Urothelium cell line (cell line): Measurements from ENCODE around the gene ZNF143.
"Not testable (repeated sequence)": the region's sequence is repeated elsewhere in the genome, so short reads cannot be mapped to it uniquely, and the experiment has no call there.

Experiments
- DNase-seq: peaks from one replicate; pipeline ENCODE4 v3.0.0; 2011; ENCODE audit warnings: low spot score, mixed read lengths
- FAIRE-seq: peaks from 2 replicates; lab custom pipeline; 2011; peaks lifted over from hg19 to GRCh38; lab: Jason Lieb, UNC

ZNF143 gene

DNA sequence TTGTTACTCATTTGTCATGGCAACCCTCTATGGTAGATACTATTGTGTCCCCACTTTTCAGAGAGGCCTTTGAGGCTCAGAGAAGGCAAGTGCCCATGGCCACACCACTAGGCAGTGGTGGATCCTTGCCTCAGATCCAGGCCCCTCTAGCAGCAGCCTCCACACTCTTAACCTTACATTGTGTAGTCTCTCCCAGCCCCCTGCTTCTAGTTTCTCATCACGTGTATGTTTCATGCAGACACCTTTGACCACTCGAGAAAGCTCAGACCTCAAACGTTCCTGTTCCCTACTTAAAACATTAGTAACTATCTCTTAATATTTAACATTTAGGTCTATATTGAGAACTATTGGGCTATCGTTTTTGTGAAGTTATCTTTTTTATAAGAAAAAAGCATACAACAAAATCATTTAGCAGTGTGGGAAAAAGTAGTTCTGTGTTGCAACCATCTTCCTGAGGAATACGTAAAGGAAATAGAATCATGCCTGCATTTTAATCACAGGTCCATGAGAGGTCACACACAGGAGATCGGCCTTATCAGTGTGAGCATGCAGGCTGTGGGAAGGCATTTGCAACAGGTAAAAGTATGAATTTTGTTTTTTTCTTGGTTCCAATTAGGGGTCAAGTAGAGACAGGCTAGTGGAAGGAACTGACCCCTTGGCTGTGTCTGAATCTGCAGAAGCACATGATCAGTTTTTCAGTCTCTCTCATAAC, 35.1 kb downstream of the ZNF143 start:
- DNase-seq (no peak), FAIRE-seq (no peak)

DNA sequence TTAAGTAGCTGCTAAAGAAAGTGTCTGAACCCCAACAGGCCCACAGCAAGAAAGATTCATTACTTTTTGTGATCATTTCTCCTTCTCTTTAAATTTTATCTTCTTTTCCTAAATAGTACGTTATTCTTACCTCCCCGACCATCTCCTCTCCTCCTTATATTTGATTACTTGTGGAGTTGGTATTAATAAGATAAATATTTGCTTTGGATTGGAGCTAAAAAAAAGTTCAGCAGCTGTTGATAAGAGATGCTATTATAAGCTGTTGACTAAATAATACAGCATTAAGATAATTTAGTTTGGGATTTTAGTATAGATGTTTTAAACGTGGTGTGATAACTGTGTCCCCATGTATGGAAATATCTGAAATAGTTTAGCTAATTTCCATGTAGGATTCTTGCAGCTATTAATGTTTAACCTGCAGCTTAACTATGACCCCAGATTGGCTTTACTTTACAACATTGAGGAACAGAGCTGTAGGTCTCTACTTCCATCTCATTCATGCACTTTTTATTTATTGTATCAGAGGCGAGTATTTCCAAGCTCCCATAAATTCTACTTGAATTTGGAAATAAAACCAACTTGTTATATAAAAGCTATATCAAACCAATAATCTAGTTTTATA, 37.8 kb downstream of the ZNF143 start:
- FAIRE-seq: no peak
- DNase-seq: no peak

DNA sequence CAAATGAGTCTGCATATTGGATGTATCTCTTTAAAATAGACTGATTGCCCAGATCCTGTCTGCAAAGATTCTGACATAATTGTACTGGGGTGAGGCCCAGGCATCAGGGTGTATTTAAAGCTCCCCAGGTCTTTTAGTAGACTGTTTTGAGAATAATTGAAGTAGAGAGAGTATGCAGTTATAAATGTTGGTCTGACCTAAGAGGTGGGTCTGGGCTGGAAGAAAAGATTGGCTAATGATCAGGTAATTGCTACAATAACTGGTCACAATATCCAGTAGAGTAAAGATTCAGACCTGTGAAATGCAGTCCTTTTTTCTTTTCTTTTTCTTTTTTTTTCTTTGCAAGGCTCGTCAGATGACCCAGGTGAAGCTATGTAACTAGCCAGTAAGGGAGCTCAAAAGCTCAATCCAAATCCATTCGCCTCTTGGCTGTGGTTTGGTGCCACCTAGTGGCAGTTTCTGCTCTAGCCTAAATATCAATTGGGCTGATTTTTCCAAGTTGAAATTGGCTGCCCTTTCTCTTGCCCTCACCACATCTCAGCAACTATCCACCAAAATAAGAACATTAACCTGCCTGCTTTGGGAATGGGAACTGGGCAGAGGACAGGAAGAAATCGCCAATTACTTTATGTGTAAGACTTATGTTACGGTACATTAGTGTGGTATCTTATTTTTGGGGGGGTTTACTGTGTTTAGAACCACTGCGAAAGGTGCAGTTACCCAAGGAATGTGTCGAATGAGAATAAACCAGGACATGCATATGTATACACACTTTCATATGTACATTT, 45.9 kb downstream of the ZNF143 start:
- DNase-seq: peak; percentile 71
- FAIRE-seq: no peak

DNA sequence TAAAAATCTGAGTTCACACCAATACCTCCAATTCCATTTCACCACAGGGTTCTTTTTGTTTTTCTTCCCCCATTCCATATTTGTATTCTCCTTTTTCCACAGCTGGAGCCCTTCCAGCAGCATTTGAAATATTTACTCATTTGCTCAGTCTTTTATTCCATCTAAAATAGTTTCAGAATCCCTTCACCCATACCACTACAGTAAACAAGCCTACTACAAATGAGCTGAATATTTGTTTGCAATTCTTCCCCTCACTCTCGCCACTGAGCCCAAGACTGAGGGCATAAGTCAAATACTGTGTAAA, 46.4 kb downstream of the ZNF143 start:
- no peak for DNase-seq
- FAIRE-seq: no peak

DNA sequence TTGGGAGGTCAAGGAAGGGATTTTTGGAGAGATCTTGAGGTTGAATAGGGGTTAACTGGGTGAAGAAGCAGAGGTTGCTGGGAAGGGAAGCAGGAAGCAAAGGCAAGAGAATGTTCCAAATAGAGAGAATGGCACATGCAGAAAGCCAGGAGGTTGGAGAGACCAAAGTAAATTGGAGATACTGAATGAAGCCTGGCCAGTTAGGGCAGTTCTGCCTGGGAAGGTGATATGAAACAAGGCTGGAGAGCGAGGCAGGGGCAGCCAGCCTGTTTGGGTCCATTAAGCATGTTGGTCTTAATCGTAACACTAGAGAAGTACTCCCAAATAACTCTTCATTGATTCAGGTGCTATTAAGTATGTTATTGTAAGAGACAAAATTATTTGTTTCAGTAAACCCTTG, 48.2 kb downstream of the ZNF143 start:
- DNase-seq (no peak), FAIRE-seq (no peak)

DNA sequence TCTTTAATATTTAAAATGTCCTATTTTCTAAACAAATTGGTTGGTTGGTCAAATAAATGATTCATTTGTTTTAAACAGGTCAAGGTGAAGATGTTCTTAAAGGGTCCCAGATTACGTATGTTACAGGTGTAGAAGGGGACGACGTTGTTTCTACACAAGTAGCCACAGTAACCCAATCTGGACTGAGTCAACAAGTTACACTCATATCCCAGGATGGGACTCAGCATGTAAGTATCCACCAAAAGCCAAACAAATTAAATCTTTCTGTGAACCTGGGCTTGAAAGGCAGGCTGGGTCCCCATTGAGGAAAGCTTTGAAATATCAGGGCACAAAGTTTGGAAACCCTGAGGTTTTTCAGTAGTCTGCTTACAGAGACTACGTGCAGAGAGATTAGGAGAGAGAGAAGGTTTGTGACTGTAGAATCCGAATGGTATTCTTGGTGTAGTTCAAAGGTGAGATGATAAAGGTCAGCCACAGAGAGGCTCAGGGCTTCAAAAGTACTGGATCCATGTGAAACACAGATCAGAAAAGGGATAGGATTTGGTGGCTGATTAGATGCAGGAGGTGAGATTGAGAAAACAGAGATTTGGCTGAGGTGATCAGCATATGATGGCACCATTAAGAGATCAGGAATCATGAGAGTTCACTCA, 51.7 kb downstream of the ZNF143 start:
- no peak for FAIRE-seq
- no peak for DNase-seq

DNA sequence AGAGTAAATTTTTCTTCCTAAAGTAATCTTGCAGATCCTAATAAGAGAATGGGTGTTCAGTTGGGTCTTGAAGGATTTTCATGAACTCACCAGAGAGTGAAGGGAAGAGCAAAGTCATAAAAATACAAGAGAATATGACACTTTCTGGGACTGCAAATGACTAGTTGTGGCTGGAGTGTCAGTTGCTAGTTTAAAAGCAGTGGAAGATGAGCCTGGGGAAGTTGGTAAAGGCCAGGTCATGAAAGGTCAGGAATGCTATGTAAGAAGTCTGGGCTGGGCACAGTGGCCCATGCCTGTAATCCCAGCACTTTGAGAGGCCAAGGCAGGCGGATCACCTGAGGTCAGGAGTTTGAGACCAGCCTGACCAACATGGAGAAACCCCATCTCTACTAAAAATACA, 53.8 kb downstream of the ZNF143 start:
- not testable (repeated sequence) for FAIRE-seq, DNase-seq

DNA sequence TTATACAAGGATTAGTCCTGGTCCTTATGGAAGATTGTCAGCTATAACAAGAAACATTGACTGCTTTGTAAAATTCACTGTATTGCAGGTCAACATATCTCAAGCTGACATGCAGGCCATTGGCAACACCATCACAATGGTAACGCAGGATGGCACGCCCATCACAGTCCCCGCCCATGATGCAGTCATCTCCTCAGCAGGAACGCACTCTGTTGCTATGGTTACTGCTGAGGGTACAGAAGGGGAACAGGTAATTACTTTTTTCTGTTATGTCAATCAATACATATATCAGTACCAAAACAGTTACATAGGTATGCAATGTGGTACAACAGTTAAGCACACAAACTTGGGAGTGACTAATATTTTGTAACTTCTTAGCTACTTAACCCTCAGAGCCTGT, 55.3 kb downstream of the ZNF143 start:
- no peak for DNase-seq
- FAIRE-seq: no peak

DNA sequence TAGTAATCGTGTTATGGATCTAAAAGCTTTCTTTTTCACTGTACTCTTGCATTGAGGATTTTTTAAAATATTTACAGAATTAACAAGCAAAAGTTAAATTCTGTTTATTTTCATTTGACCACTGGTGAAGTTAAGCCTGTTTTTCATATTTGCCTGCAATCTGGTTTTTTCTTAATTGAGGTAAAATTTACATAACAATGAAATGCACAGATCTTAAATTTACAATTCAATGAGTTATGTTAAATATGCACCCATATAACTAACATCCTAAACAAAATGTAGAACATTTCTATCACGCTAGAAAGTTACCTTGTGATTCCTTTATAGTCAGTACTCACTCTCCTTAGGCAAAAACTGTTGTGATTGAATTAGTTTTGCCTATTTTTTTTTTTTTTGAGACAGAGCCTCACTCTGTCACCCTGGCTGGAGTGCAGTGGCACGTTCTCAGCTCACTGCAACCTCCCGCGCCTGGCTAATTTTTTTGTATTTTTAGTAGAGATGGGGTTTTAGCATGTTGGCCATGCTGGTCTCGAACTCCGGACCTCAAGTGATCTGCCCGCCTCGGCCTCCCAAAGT, 58.1 kb downstream of the ZNF143 start:
- no peak for DNase-seq
- no peak for FAIRE-seq

DNA sequence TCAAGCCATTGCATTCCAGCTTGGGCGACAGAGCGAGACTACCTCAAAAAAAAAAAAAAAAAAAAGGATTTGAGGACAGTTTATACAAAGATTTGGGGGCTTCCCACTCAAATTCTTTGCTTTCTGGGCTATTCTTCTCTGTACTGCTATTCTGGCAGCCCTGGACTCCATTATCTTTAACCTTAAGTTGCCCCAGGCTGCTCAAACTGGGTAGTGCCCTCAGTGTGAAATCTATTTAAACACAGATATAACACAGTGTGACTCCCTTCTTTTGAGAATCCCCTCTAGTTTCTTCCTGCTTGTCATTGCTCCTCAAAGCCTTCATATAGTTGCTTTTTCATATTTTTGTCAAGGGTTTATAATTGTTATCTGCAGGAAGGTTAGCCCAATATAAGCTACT, 63.2 kb downstream of the ZNF143 start:
- DNase-seq (no peak), FAIRE-seq (no peak)

DNA sequence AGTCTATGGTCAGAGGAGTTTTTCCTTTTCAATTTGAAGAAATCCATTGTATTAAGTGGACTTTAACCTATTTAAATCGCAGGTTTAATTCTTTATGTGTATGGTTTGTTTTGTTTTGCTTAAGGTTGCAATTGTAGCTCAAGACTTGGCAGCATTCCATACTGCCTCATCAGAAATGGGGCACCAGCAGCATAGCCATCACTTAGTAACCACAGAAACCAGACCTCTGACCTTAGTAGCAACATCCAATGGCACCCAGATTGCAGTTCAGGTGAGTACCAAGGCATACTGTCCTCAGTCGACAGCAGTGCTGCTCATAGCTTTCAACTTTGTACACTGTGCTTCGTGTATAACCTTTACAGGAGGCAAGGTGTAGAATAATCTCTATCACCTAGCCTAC, 64.3 kb downstream of the ZNF143 start:
- FAIRE-seq: no peak
- DNase-seq: no peak

DNA sequence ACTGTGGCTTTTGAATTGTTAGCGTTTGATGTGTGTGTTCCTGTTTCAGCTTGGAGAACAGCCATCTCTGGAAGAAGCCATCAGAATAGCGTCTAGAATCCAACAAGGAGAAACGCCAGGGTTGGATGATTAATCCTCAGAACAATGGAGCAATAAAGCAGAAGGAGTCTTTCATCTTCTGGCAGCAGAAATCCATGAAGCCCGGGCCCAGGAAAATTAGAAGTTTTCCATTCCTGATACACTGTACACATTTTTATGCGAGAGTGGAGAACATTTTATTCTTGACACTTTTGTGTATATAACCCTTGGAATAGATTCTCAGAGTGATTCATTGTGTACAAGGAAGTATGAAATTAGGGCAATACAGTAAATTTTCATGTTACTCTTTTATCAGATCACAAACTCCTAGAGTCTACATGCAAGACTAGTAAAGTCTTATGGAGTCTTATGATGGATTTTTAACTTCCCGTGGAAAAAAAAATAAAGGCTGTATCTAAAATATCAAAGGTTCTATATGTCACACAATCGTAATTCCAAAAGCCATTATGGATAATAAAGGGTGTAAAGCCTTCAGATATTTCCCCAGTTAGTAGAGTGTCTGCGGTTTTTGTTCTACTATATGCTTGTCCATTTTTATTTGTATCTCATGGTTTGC, 66.8 kb downstream of the ZNF143 start:
- DNase-seq: no peak
- FAIRE-seq: no peak

DNA sequence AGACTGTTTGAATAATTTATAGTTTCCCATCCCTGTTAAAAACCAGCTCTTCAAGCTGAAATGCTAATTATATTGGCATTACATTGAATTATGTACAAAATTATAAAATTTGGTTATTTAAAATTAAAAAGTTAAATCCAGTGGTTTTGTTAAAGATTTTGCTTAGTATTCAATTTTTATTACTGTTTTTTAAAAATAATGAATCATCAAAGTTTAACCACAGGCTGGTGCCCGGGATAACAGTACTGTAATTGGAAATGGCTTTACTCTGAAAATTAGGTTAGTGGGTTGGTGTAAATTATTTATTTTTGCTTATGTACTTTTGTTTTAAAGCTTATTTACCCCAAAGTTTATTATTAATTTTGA, 67.3 kb downstream of the ZNF143 start:
- DNase-seq (no peak), FAIRE-seq (no peak)

DNA sequence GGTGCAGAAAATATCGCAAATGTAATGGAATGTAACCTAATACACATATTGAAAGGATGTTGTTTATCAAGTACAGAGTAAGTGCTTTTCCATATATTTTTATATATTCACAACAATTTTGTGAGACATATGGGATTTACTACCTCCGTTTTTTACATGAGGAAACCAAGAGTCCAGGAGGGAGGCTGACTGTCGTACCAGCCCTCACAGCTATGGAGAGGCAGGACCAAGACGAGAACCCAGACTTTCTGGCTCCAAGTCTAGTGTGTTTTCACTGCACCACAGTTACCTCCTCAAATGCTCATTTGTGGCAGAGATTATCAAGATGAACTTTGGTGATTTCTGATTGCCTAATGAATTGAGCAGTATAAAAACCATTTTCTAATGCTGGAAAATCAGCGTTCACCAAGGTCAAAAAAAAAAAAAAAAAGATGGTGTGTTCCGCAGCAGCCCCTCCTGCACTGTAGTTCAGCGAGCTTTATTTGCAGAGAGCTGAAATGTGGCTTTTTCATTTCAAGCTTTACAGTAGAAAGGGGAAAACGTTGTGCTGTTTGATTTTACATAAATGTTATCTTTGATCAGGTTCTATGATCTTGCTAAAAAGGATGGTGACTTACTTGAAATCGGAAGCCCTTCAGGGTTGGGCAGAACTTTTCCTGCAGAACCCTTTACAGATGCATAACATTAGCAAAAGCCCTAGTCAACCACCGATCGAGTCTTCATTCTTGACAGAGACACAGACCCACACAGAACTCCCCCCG, 67.9 kb downstream of the ZNF143 start:
- no peak for DNase-seq
- no peak for FAIRE-seq

DNA sequence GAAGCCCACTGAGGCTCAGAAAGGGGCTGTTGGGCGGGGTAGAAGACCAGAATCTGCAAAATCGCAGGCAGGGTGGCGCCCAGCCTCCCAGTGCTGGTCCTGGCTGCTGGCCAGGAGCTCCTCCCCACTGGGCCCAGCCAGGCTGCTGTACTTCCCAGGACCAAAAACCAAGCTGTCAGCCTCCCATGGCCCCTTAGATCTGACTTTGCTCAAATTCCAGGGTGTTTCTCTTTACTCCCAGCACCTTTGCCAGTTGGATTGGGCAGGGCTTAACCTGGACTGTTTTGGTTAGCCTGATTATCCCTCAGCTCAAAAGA, 68.5 kb downstream of the ZNF143 start:
- DNase-seq: no peak
- no peak for FAIRE-seq

DNA sequence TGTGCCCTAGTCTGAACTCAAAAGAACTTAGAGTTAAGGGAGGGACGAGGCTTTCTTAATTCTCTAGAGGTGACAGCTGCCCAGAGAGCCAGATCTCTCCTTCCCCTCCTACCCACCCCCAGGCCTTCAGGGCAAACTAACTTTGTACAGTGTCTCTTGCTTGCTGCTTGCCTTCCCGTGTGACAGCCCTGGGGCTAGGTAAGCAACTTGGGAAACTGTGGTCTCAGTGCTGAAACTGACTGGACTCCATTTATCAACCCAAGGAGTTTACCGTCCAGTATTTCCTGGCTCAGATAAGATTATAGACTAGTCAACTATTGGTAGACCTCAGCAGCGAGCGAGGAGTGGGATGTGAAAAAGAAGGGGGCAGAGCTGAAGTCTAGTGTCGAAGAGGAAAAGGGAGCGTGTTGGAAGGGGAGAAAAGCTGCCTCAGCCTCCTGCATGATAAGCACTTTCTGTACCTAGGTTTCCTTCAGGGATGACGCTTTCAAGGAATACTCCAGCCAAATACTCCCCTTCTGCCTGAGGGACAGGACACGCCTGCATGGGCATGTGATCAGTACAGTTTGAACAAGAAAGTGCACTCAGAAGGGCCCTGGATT, 69.3 kb downstream of the ZNF143 start:
- FAIRE-seq (no peak), DNase-seq (no peak)

DNA sequence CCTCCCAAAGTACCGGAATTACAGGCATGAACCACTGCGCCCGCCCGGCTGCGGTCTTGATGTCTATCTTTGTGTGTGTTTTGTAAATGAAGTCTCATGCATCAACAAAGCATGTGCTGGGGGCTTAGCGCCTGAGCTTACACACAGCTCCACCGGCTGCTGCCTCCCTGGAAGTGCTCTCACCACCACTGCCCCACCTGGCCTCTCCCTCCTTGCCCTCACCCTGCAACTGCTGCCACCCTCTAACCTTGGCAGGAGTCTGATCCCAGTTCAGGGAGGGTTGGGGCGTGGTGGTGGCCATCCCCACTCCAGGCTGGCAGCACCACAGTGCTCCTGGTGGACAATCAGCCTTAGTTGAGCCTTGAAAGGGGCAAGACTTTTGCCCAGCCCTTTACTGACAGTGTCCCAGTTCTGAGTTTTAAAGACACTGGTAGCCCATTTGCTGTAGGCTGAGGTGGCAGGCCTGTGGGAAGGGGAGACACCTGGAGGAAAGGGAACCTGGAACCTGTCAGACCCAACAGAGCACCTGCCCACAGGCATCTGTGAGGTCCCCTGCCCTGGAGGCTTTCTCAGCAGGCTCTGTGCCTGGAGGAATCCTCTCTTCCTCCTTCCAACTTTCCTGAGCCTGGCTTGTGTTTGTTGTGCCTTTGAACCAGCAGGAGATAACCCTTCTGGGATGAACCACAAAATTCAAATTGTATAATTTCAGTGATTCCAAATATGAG, 70.3 kb downstream of the ZNF143 start:
- FAIRE-seq: no peak

DNA sequence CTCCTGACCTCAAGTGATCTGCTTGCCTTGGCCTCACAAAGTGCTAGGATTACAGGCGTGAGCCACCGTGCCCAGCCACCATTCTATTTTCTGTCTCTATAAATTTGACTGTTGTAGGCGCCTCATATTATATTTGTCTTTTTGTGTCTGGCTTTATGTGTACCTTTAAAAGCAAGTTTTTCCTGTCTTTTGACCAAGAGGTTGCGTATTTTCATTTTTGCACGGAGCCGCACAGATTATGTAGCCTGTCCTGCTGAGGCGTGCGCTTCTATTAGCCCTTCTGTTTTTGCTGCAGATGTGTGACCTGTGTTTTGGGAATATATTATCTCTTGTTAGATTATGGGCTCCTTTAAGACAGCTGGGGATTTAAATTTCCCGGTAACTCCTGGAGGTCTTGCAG, 72.2 kb downstream of the ZNF143 start:
- DNase-seq: no peak
- FAIRE-seq: no peak

More for the DNA sequence above, 70.3 kb downstream of the ZNF143 start:
- DNase-seq: no peak

DNA sequence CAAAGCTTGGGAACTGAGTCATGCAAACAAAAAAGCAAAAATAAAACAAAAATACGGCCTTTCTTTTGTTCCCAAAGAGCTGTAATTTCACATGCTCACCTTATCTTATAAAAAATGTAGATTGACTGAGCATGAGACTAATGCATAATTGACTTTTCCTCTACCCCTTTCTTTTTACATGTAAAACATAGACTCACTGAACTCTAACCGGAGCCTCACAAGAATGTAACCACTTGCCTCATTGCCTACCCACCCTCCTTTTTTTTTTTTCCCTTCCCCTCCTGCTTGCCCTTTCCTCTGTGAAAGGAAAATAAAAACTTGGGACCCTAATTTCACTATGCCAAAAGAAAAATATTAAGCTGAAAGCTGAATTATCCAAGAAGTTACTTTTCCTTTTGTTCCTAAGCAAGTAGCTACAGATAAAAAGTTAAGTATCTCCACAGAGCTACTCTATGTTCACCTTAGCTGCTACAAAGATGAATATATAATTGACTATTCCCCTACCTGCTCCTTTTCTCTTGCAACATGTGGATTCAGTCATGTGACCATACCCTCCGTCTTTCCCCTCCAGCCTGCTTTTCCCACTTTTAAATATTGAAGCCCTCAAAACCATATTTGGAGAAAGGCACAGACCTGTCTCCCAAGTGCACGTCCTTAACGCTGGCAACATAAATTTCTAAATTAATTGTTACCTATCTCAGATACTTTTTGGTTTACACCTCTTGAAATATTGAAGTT, 73.1 kb downstream of the ZNF143 start:
- FAIRE-seq (no peak), DNase-seq (no peak)
